Caki2 (cell line): ENCODE measurements around the gene GLIS1. TPM values are rescaled to one million over a fixed set of nuclear protein-coding genes. Genes with fewer than 3 reads are reported as not detected.
A peak's percentile ranks its signal among the peaks of the same experiment; 100 is the strongest.

Source experiments
- DNase-seq: peaks from one replicate; pipeline ENCODE4 v3.0.0-alpha.2; 2015; ENCODE audit warnings: low read depth
- in situ Hi-C: cut with HindIII; loops from 2 replicates; pipeline ENCODE4 v1.10.0; 2016; ENCODE audit warnings: low sequenced_read_pairs, low pct_unique_long_range_greater_than_20kb, mixed read lengths
- total RNA-seq: library from RNA; depleted of rRNA; stranded (reverse); fragments of >200 nt; shearing (Covaris generic); gene quantifications from 2 replicates; pipeline ENCODE4 v1.2.3, GENCODE V29; 2014; ENCODE audit warnings: low replicate concordance

The GLIS1 gene
- total RNA-seq, 1 experiment from 2014 or later: 0.03 TPM

- in situ Hi-C loops: no loop called here
- no peak for DNase-seq
These were observed 11.4 kb downstream of the GLIS1 start for GRCh38 chr1:53727461-53728092.

- in situ Hi-C loops: no loop called here
- no peak for DNase-seq
These were observed 12.9 kb downstream of the GLIS1 start for GRCh38 chr1:53726009-53726600.

GRCh38 chr1:53725238-53725689 lies 13.7 kb downstream of the GLIS1 start:
- in situ Hi-C loops: no loop called here
- DNase-seq: peak; percentile 38

GRCh38 chr1:53722025-53722424 lies 16.9 kb downstream of the GLIS1 start:
- in situ Hi-C loops: no loop called here
- no peak for DNase-seq

- no peak for DNase-seq
- in situ Hi-C loops: no loop called here
These were observed 17.9 kb downstream of the GLIS1 start for GRCh38 chr1:53721088-53721487.

GRCh38 chr1:53719469-53719868 lies 19.5 kb downstream of the GLIS1 start:
- in situ Hi-C loops: no loop called here
- no peak for DNase-seq

- no peak for DNase-seq
- in situ Hi-C loops: no loop called here
These were observed 20.5 kb downstream of the GLIS1 start for GRCh38 chr1:53718443-53718842.

GRCh38 chr1:53717025-53717804 lies 21.7 kb downstream of the GLIS1 start:
- in situ Hi-C loops: no loop called here
- DNase-seq: no peak

- in situ Hi-C loops: no loop called here
- DNase-seq: no peak
These were observed 22.8 kb downstream of the GLIS1 start for GRCh38 chr1:53716150-53716549.

- no peak for DNase-seq
- in situ Hi-C loops: no loop called here
These were observed 23.5 kb downstream of the GLIS1 start for GRCh38 chr1:53715478-53715877.

GRCh38 chr1:53712276-53712675 lies 26.7 kb downstream of the GLIS1 start:
- in situ Hi-C loops: no loop called here
- no peak for DNase-seq

GRCh38 chr1:53710584-53710983 lies 28.4 kb downstream of the GLIS1 start:
- in situ Hi-C loops: no loop called here
- DNase-seq: no peak

- in situ Hi-C loops: no loop called here
- no peak for DNase-seq
These were observed 30.3 kb downstream of the GLIS1 start for GRCh38 chr1:53708687-53709086.

GRCh38 chr1:53706356-53706755 lies 32.6 kb downstream of the GLIS1 start:
- DNase-seq: no peak
- in situ Hi-C loops: no loop called here

GRCh38 chr1:53705446-53706096 lies 33.4 kb downstream of the GLIS1 start:
- in situ Hi-C loops: no loop called here
- DNase-seq: no peak

GRCh38 chr1:53704804-53705445 lies 34.0 kb downstream of the GLIS1 start:
- DNase-seq: no peak
- in situ Hi-C loops: no loop called here

GRCh38 chr1:53704304-53704703 lies 34.7 kb downstream of the GLIS1 start:
- no peak for DNase-seq
- in situ Hi-C loops: no loop called here

- DNase-seq: no peak
- in situ Hi-C loops: no loop called here
These were observed 35.8 kb downstream of the GLIS1 start for GRCh38 chr1:53703174-53703573.

- DNase-seq: no peak
- in situ Hi-C loops: no loop called here
These were observed 36.6 kb downstream of the GLIS1 start for GRCh38 chr1:53702341-53702740.
